ENCODE data around the gene TRAPPC5. TPM values are rescaled to one million over a fixed set of nuclear protein-coding genes. Genes with fewer than 3 reads are reported as not detected.

Gene TRAPPC5
- total RNA-seq, 4 donors from 2014 or later = 15.1 to 63.5 (median 34.4) TPM

- WGBS, 2 donors (ENCODE audit: low coverage in 1 of 2) = 72% methylated on average over 7 to 8 of the region's 8 CpGs
- intact Hi-C loops (cut with DNase I; ENCODE audit: low total_unique reads) = no loop called here
- no peak for TF ChIP-seq CTCF (IDR thresholded peaks at IDR 0.05)
- TF ChIP-seq POLR2A (IDR thresholded peaks at IDR 0.05) = no peak
- TF ChIP-seq EP300 (IDR thresholded peaks at IDR 0.05; ENCODE audit: low read depth) = no peak
- TF ChIP-seq POLR2AphosphoS5 (IDR thresholded peaks at IDR 0.05) = no peak
- Histone ChIP-seq H3K36me3 (no peaks in the 10 kb centered on the region), H3K4me3 (no peak overlapping the region), H3K27me3 (peaks cover 16% of the 10 kb centered on the region), H3K4me1 (no peaks in the 10 kb centered on the region), H3K9me3 (no peaks in the 10 kb centered on the region), H3K27ac (no peak overlapping the region)
- in situ Hi-C loops (cut with MboI; ENCODE audit: low pct_ligation_motif_present in 1 of 4, low pct_unique_long_range_greater_than_20kb in 1 of 4, low sequenced_read_pairs in 3 of 4) = no loop called here
- DNase-seq = no peak
These were observed 22.7 kb downstream of the TRAPPC5 start for GRCh38 chr19:7703332-7703731.

GRCh38 chr19:7704280-7705060 is 23.8 kb downstream of the TRAPPC5 start:
- H3K9me3 ChIP-seq = no peaks in the 10 kb centered on the region
- no peak overlapping the region for H3K4me3 ChIP-seq
- H3K36me3 ChIP-seq = no peaks in the 10 kb centered on the region
- intact Hi-C loops (cut with DNase I; ENCODE audit: low total_unique reads) (no loop called here), in situ Hi-C loops (cut with MboI; ENCODE audit: low pct_ligation_motif_present in 1 of 4, low pct_unique_long_range_greater_than_20kb in 1 of 4, low sequenced_read_pairs in 3 of 4) (no loop called here)
- DNase-seq = no peak
- H3K27me3 ChIP-seq = peaks cover 6% of the 10 kb centered on the region
- H3K4me1 ChIP-seq = no peaks in the 10 kb centered on the region
- TF ChIP-seq POLR2AphosphoS5 (IDR thresholded peaks at IDR 0.05) (no peak), POLR2A (IDR thresholded peaks at IDR 0.05) (no peak), EP300 (IDR thresholded peaks at IDR 0.05; ENCODE audit: low read depth) (no peak), CTCF (IDR thresholded peaks at IDR 0.05) (no peak)
- 76% methylated on average over 6 of the region's 6 CpGs; no CpG with 5 or more reads in 1 of the 2 donors for WGBS, 2 donors (ENCODE audit: low coverage in 1 of 2)
- no peak overlapping the region for H3K27ac ChIP-seq

GRCh38 chr19:7705387-7706187 is 25.0 kb downstream of the TRAPPC5 start:
- in situ Hi-C loops (cut with MboI; ENCODE audit: low pct_ligation_motif_present in 1 of 4, low pct_unique_long_range_greater_than_20kb in 1 of 4, low sequenced_read_pairs in 3 of 4) (no loop called here), intact Hi-C loops (cut with DNase I; ENCODE audit: low total_unique reads) (no loop called here)
- Histone ChIP-seq H3K27ac (peak overlapping the region; percentile 22 to 61 (median 35)), H3K4me1 (no peaks in the 10 kb centered on the region), H3K27me3 (peaks cover 6% of the 10 kb centered on the region), H3K4me3 (no peak overlapping the region), H3K36me3 (no peaks in the 10 kb centered on the region), H3K9me3 (no peaks in the 10 kb centered on the region)
- DNase-seq = peak; percentile 72
- TF ChIP-seq POLR2A (IDR thresholded peaks at IDR 0.05) (no peak), EP300 (IDR thresholded peaks at IDR 0.05; ENCODE audit: low read depth) (no peak), POLR2AphosphoS5 (IDR thresholded peaks at IDR 0.05) (no peak), CTCF (IDR thresholded peaks at IDR 0.05) (no peak)
- WGBS, 2 donors (ENCODE audit: low coverage in 1 of 2) = 47 to 55% methylated on average over 3 to 24 of the region's 24 CpGs

- TF ChIP-seq EP300 (IDR thresholded peaks at IDR 0.05; ENCODE audit: low read depth) = no peak
- no peak for TF ChIP-seq CTCF (IDR thresholded peaks at IDR 0.05)
- no peak for TF ChIP-seq POLR2AphosphoS5 (IDR thresholded peaks at IDR 0.05)
- TF ChIP-seq POLR2A (IDR thresholded peaks at IDR 0.05) = no peak
- WGBS, 2 donors (ENCODE audit: low coverage in 1 of 2) = 69 to 83% methylated on average over 9 to 14 of the region's 14 CpGs
- H3K9me3 ChIP-seq = no peaks in the 10 kb centered on the region
- DNase-seq = no peak
- H3K36me3 ChIP-seq = no peaks in the 10 kb centered on the region
- intact Hi-C loops (cut with DNase I; ENCODE audit: low total_unique reads) = no loop called here
- H3K27me3 ChIP-seq = no peaks in the 10 kb centered on the region
- H3K27ac ChIP-seq = peak overlapping the region; percentile 22 to 61 (median 35)
- H3K4me3 ChIP-seq = no peak overlapping the region
- no peaks in the 10 kb centered on the region for H3K4me1 ChIP-seq
- in situ Hi-C loops (cut with MboI; ENCODE audit: low pct_ligation_motif_present in 1 of 4, low pct_unique_long_range_greater_than_20kb in 1 of 4, low sequenced_read_pairs in 3 of 4) = no loop called here
These were observed 25.7 kb downstream of the TRAPPC5 start for GRCh38 chr19:7706188-7706954.

Data from transverse colon (tissue), 4 donors.